ENCODE data around the gene MYOG. TPM values are rescaled to one million over a fixed set of nuclear protein-coding genes. Genes with fewer than 3 reads are reported as not detected.

The MYOG gene
- total RNA-seq, 4 donors from 2014 or later, result 21.4 to 146 (median 73.1) TPM

DNA sequence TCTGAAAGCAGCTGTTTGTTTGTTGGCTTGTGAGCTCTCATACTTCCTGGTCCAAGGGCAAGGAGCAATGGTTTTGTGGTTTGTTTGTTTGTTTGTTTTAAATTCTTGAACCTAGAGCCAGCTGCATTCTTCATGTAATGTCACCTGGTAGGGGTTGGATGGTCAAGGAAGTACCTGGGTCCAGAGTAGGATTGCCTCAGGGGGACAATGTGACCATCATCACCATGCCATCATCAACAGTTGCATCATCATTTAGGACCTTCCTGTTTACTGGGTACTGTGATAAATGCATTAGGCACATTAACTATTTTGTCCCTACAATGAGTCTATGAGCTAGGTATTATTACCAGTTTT is 14.7 kb upstream of the MYOG start:
- peak overlapping the region; percentile 44 to 61 (median 53) for H3K27ac ChIP-seq

DNA sequence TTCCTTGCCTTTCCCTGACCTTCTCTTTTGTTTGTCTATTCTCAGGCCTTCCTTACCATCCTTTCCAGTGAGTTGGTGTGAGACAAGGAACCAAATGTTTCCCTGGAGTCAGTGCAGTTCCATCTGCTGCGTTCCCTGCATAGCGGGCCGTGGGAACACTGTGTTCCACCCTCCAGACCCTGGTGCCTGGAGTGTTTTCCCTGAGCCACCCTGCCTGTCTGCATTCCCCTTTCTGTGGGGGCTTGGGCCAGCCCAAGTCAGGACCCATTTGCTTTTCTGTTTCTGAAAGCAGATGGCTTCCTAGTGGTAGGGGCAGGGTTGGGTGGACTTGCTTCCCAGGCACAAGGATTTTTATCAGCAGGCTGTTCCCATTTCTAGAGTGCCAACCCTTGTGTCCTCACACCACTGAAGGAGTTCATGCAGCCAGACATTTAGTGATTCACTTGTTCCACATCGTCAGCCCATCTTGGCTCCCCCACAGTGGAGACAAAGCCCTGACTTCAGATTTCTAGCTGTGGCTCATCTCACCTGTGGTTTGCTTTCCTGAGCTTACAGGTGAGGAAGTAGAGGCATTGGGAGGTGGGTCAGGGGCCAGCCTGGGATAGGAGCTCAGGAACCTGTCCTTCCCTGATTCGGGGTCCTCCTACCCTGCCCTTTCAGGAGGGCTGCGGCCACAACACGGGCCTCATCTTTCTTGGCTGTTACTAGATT is 14.1 kb upstream of the MYOG start:
- no peaks in the 10 kb centered on the region for H3K9me3 ChIP-seq
- H3K4me1 ChIP-seq, result peaks cover 10 to 14% of the 10 kb centered on the region in 2 donors
- TF ChIP-seq, protein P1, sequence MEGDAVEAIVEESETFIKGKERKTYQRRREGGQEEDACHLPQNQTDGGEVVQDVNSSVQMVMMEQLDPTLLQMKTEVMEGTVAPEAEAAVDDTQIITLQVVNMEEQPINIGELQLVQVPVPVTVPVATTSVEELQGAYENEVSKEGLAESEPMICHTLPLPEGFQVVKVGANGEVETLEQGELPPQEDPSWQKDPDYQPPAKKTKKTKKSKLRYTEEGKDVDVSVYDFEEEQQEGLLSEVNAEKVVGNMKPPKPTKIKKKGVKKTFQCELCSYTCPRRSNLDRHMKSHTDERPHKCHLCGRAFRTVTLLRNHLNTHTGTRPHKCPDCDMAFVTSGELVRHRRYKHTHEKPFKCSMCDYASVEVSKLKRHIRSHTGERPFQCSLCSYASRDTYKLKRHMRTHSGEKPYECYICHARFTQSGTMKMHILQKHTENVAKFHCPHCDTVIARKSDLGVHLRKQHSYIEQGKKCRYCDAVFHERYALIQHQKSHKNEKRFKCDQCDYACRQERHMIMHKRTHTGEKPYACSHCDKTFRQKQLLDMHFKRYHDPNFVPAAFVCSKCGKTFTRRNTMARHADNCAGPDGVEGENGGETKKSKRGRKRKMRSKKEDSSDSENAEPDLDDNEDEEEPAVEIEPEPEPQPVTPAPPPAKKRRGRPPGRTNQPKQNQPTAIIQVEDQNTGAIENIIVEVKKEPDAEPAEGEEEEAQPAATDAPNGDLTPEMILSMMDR (IDR thresholded peaks at IDR 0.05 in 4 of 5, conservative IDR thresholded peaks at IDR 0.05 in 1 of 5), result no peak
- no peak for TF ChIP-seq POLR2A (IDR thresholded peaks at IDR 0.05)
- ATAC-seq (peak; percentile 66 to 70), DNase-seq (no peak)
- no peak overlapping the region for H3K4me3 ChIP-seq
- peak overlapping the region; percentile 44 to 61 (median 53) for H3K27ac ChIP-seq
- H3K27me3 ChIP-seq, result no peaks in the 10 kb centered on the region
- H3K36me3 ChIP-seq, result no peaks in the 10 kb centered on the region
- intact Hi-C loops (cut with DNase I; ENCODE audit: low total_unique reads), result no loop called here
- in situ Hi-C loops (cut with MboI; ENCODE audit: low sequenced_read_pairs in 4 of 4), result no loop called here

More for the DNA sequence above, 14.7 kb upstream of the MYOG start:
- intact Hi-C loops (cut with DNase I; ENCODE audit: low total_unique reads), result no loop called here
- ATAC-seq, result peak; percentile 55 to 57
- Histone ChIP-seq H3K4me3 (no peak overlapping the region), H3K9me3 (no peaks in the 10 kb centered on the region), H3K4me1 (peaks cover 10 to 14% of the 10 kb centered on the region in 2 donors), H3K27me3 (no peaks in the 10 kb centered on the region), H3K36me3 (no peaks in the 10 kb centered on the region)
- DNase-seq, result no peak
- in situ Hi-C loops (cut with MboI; ENCODE audit: low sequenced_read_pairs in 4 of 4), result no loop called here
- TF ChIP-seq POLR2A (IDR thresholded peaks at IDR 0.05), result no peak
- TF ChIP-seq, protein P1 (IDR thresholded peaks at IDR 0.05 in 4 of 5, conservative IDR thresholded peaks at IDR 0.05 in 1 of 5), result no peak

DNA sequence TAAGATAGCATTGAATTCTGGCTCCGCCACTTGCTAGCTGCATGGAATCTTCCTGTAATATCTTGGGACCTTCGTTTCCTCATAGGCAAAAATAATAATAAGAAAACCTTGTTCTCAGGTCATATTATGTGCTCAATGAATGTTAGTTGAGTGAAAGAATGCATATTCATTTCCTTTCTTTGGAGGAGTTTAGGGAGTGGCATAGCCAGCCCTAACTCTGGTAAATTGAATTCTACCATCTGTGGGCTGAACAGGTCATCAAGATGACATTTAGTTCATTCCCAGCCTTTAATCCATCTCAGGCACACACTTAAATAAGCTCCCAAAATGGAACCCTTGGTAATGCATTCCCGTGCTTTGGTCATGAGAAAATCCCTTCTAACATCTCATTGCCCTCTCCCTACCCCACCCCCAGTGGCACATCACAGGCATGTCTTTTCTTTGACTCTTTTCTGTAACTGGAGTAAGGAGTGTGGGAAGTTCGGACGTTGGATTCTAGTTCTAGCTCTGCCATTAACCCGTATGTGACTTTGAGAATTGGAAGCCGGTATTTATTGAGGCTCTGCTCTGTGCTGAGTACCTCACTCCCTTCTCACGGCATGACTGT is 13.2 kb upstream of the MYOG start:
- Histone ChIP-seq H3K27me3 (no peaks in the 10 kb centered on the region), H3K9me3 (no peaks in the 10 kb centered on the region), H3K27ac (peak overlapping the region; percentile 44 to 61 (median 53)), H3K4me3 (no peak overlapping the region), H3K4me1 (peaks cover 10 to 14% of the 10 kb centered on the region in 2 donors), H3K36me3 (no peaks in the 10 kb centered on the region)
- TF ChIP-seq POLR2A (IDR thresholded peaks at IDR 0.05), result no peak
- TF ChIP-seq, protein P1 (IDR thresholded peaks at IDR 0.05 in 4 of 5, conservative IDR thresholded peaks at IDR 0.05 in 1 of 5), result no peak
- no peak for ATAC-seq
- in situ Hi-C loops (cut with MboI; ENCODE audit: low sequenced_read_pairs in 4 of 4) (no loop called here), intact Hi-C loops (cut with DNase I; ENCODE audit: low total_unique reads) (no loop called here)
- no peak for DNase-seq

DNA sequence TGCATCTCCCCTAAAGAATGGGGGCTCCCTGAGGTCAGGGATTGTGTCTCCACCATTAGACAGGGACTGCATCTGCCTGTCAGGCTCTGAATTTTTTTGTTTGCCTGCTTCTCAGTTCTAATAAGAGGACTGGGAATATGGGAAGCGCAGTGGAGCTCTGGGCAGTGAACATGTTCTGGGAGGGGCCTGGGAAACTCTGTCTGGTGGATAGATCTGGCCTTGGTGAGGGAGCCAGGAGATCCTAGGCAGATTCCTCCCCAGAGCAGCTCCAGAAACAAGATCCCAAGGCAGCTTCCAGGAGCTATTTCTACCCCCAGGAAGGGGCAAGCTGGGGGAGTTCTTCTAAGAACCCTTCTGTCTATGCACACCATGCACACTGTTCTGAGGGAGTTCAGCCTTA is 12.6 kb upstream of the MYOG start:
- intact Hi-C loops (cut with DNase I; ENCODE audit: low total_unique reads) (no loop called here), in situ Hi-C loops (cut with MboI; ENCODE audit: low sequenced_read_pairs in 4 of 4) (no loop called here)
- no peak for DNase-seq
- no peak for ATAC-seq
- Histone ChIP-seq H3K4me3 (no peak overlapping the region), H3K4me1 (peaks cover 10 to 14% of the 10 kb centered on the region in 2 donors), H3K27me3 (no peaks in the 10 kb centered on the region), H3K27ac (peak overlapping the region in 2 of 4 donors; percentile 53 to 61), H3K9me3 (no peaks in the 10 kb centered on the region), H3K36me3 (no peaks in the 10 kb centered on the region)
- no peak for TF ChIP-seq POLR2A (IDR thresholded peaks at IDR 0.05)
- TF ChIP-seq, protein P1 (IDR thresholded peaks at IDR 0.05 in 4 of 5, conservative IDR thresholded peaks at IDR 0.05 in 1 of 5), result no peak
